Ectodermal cell (in vitro differentiated cells): ENCODE measurements around the gene CCNG1.

Experiments used
- H3K27ac ChIP-seq: 2 replicates; pipeline ENCODE4 v1.7.0; 2013; ENCODE audit warnings: mild to moderate bottlenecking, low read depth, low read length; ENCODE audit not compliant: insufficient read depth, poor library complexity, severe bottlenecking
- H3K27me3 ChIP-seq: 2 replicates; pipeline ENCODE4 v1.7.0; 2013; ENCODE audit warnings: mild to moderate bottlenecking, low read length; ENCODE audit not compliant: insufficient read depth, control insufficient read depth, poor library complexity, severe bottlenecking
- H3K36me3 ChIP-seq: one replicate; pipeline ENCODE4 v1.7.0; 2013; ENCODE audit warnings: low read length; ENCODE audit not compliant: control insufficient read depth, insufficient read depth
- H3K4me1 ChIP-seq: one replicate; pipeline ENCODE4 v1.7.0; 2013; ENCODE audit warnings: low read length; ENCODE audit not compliant: control insufficient read depth, insufficient read depth
- H3K4me3 ChIP-seq: 2 replicates; pipeline ENCODE4 v1.7.0; 2013; ENCODE audit warnings: low read depth, low read length, control low read depth; ENCODE audit not compliant: insufficient read depth
- H3K9me3 ChIP-seq: 2 replicates; pipeline ENCODE4 v1.7.0; 2013; ENCODE audit warnings: mild to moderate bottlenecking, low read length, moderate library complexity; ENCODE audit not compliant: control insufficient read depth
- WGBS, 2 experiments: methylation state at CpG; one replicate each; pipeline ENCODE4 v1.1.7; 2013; ENCODE audit warnings: missing lambda C conversion rate in 2 of 2; 5-methylcytosine and 5-hydroxymethylcytosine counted together

The CCNG1 gene

GRCh38 chr5:163478126-163478981, 41.0 kb downstream of the CCNG1 start:
- Histone ChIP-seq H3K4me1 (no peaks in the 10 kb centered on the region), H3K4me3 (no peak overlapping the region), H3K9me3 (no peaks in the 10 kb centered on the region), H3K36me3 (peaks cover 25% of the 10 kb centered on the region), H3K27ac (no peak overlapping the region), H3K27me3 (no peaks in the 10 kb centered on the region)
- 88 to 94% methylated on average over 1 of the region's 2 CpGs for WGBS, 2 experiments

DNA sequence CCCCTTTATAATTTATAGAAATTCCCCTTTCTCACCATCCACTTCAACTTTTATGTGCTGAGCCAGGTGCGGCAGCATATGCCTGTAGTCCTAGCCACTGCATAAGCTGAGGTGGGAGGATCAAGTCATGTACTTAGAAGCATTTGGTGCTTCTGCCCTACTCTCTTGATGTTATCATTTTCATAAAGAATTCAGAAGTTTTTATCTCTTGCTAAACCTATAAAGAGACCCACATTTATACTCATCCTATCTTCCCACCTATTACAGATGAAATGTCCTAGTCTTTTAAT, 41.5 kb downstream of the CCNG1 start:
- no peaks in the 10 kb centered on the region for H3K9me3 ChIP-seq
- WGBS, 2 experiments: 100% methylated on average over 1 of the region's 1 CpG
- no peaks in the 10 kb centered on the region for H3K27me3 ChIP-seq

GRCh38 chr5:163489055-163489744, 51.8 kb downstream of the CCNG1 start:
- H3K36me3 ChIP-seq: peaks cover 29% of the 10 kb centered on the region
- 86 to 88% methylated on average over 6 of the region's 6 CpGs for WGBS, 2 experiments
- H3K4me1 ChIP-seq: peaks cover 4% of the 10 kb centered on the region
- H3K27ac ChIP-seq: no peak overlapping the region
- no peaks in the 10 kb centered on the region for H3K9me3 ChIP-seq
- H3K27me3 ChIP-seq: no peaks in the 10 kb centered on the region
- no peak overlapping the region for H3K4me3 ChIP-seq

More for the DNA sequence above, 41.5 kb downstream of the CCNG1 start:
- H3K36me3 ChIP-seq: peaks cover 25% of the 10 kb centered on the region
- H3K4me1 ChIP-seq: no peaks in the 10 kb centered on the region
- no peak overlapping the region for H3K27ac ChIP-seq
- H3K4me3 ChIP-seq: no peak overlapping the region

GRCh38 chr5:163489745-163490075, 52.3 kb downstream of the CCNG1 start:
- WGBS, 2 experiments: 85 to 91% methylated on average over 3 of the region's 3 CpGs
- Histone ChIP-seq H3K36me3 (peaks cover 26% of the 10 kb centered on the region), H3K9me3 (no peaks in the 10 kb centered on the region), H3K4me3 (no peak overlapping the region), H3K4me1 (peaks cover 4% of the 10 kb centered on the region), H3K27ac (no peak overlapping the region), H3K27me3 (no peaks in the 10 kb centered on the region)
